Activated CD8-positive, alpha-beta memory T cell treated with anti-CD3 and anti-CD28 coated beads for 36 hours (primary cell): ENCODE data around the gene PHETA1. TPM values are rescaled to one million over a fixed set of nuclear protein-coding genes. Genes with fewer than 3 reads are reported as not detected.

Experiments
- CTCF ChIA-PET: fragments of 350-600 bp; sonication (Branson Sonifier 250); formaldehyde crosslinking; loops from one replicate; lab custom pipeline; 2021; ENCODE audit warnings: antibody characterized with exemption; lab: Charles Lee
- POLR2A ChIA-PET: fragments of 350-600 bp; sonication (Branson Sonifier 250); formaldehyde crosslinking; loops from one replicate; lab custom pipeline; 2021; ENCODE audit warnings: antibody characterized with exemption; lab: Charles Lee
- total RNA-seq, 2 experiments: library from RNA; stranded (reverse); gene quantifications; one replicate each; pipeline ENCODE4 v1.2.3, GENCODE V29; 2021

The PHETA1 gene, protein sequence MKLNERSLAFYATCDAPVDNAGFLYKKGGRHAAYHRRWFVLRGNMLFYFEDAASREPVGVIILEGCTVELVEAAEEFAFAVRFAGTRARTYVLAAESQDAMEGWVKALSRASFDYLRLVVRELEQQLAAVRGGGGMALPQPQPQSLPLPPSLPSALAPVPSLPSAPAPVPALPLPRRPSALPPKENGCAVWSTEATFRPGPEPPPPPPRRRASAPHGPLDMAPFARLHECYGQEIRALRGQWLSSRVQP
- 1 to 10 TPM; 2.6 to 4.2 TPM for total RNA-seq

- ChIA-PET POLR2A (no interaction called here), CTCF (interaction anchor here (1.0 to 1.7 kb wide), 3 partner anchors 14 to 56 kb away, joined by 3 to 15 read pairs (median 4); no protein-coding TSS in a partner anchor)
These were observed at the start of gene PHETA1 for GRCh38 chr12:111368788-111369495. Gene PHETA1 (minus strand): TSS chr12:111369095. CDS start chr12:111363427, 5,668 bp downstream.

- POLR2A ChIA-PET, result no interaction called here
- CTCF ChIA-PET, result no interaction called here
These were observed 49.6 kb upstream of the PHETA1 start for GRCh38 chr12:111418594-111418880.

DNA sequence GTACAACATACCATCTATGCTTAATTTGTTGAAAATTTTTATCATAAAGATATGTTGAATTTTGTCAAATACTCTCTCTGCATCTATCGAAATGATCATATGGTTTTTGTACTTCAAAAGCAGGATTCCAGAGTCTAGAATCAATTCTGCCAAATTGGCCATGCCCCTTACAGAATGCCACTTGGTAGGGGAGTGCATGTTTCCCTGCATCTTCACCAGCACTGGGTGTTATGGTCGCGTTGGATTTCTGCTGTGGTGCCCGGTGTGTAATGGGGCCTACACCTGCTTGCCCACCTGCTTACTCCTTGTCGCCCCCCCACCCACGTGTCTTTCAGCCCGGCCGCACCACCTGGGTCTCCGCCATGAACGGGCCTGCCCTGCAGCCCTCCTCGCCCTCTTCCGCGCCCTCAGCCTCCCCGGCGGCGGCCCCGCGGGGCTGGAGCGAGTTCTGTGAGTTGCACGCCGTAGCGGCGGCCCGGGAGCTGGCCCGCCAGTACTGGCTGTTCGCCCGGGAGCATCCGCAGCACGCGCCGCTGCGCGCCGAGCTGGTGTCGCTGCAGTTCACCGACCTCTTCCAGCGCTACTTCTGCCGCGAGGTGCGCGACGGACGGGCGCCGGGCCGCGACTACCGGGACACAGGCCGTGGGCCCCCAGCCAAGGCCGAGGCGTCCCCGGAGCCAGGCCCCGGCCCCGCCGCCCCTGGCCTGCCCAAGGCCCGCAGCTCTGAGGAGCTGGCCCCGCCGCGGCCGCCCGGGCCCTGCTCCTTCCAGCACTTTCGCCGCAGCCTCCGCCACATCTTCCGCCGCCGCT is 49.1 kb upstream of the PHETA1 start:
- ChIA-PET POLR2A (no interaction called here), CTCF (no interaction called here)

DNA sequence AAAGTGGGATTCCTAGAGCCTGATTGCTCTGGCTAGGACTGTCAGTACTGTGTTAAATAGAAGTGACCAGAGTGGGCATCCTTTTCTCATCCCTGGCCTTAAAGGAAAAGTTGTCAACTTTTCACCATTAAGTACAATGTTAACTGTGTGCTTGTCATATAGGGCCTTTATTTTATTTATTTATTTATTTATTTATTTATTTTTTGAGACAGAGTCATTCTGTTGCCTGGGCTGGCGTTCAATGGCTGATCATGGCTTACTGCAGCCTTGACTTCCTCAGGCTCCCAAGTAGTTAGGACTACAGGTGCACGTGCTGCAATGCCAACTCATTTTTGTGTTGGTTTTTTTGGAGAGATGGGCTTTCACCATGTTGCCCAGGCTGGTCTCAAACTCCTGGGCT is 48.4 kb upstream of the PHETA1 start:
- POLR2A ChIA-PET, result no interaction called here
- CTCF ChIA-PET, result no interaction called here

- ChIA-PET CTCF (interaction anchor here (6.9 kb wide), 1 partner anchor 17 kb away, joined by 38 read pairs; no protein-coding TSS in a partner anchor), POLR2A (interaction anchor here (0.6 kb wide), 1 partner anchor 17 kb away, joined by 3 read pairs; no protein-coding TSS in a partner anchor)
These were observed 45.9 kb upstream of the PHETA1 start for GRCh38 chr12:111414711-111415252.

- ChIA-PET POLR2A (interaction anchor here (0.6 kb wide), 1 partner anchor 402 kb away, joined by 4 read pairs; no protein-coding TSS in a partner anchor), CTCF (interaction anchor here (4.5 to 6.9 kb wide), 2 partner anchors 16 to 38 kb away, joined by 25 to 38 read pairs; no protein-coding TSS in a partner anchor)
These were observed 44.7 kb upstream of the PHETA1 start for GRCh38 chr12:111413442-111414086.

DNA sequence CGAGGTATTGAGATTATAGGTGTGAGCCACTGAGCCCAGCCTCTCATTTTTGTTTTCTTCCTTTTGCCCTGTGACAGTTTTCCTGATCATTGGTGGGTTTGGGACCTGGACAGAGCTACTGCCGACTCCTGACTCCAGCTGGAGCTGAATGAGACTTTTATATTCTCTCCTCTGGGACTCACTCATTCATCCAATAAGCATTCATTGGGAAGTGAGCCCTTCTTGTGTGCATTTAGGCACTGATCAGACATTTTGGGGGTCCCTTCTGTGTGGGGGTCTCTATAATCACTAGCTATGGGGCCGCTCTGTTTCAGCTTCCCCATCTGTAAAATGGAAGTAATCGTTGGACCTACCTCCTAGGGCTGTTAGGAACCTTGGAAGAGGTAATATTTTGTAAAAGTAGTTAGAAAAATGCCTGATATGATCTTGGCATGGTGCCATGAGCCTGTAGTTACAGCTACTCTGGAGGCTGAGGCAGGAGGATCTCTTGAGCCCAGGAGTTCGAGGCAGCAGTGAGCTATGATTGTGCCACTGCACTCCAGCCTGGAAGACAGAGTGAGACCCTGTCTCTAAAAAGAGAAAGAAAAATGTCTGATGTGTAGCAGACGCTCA is 44.0 kb upstream of the PHETA1 start:
- ChIA-PET POLR2A (no interaction called here), CTCF (interaction anchor here (3.5 to 6.9 kb wide), 3 partner anchors 16 to 38 kb away, joined by 11 to 38 read pairs (median 25); no protein-coding TSS in a partner anchor)

GRCh38 chr12:111412007-111412829 is 43.3 kb upstream of the PHETA1 start:
- CTCF ChIA-PET, result interaction anchor here (0.7 to 6.9 kb wide), 5 partner anchors 9 to 39 kb away, joined by 3 to 38 read pairs (median 11); no protein-coding TSS in a partner anchor
- POLR2A ChIA-PET, result interaction anchor here (0.6 kb wide), 1 partner anchor 1034 kb away, joined by 4 read pairs; no protein-coding TSS in a partner anchor

GRCh38 chr12:111411185-111411764 is 42.4 kb upstream of the PHETA1 start:
- POLR2A ChIA-PET, result interaction anchor here (0.7 kb wide), 1 partner anchor 9 kb away, joined by 6 read pairs; no protein-coding TSS in a partner anchor

GRCh38 chr12:111410431-111411184 is 41.7 kb upstream of the PHETA1 start:
- CTCF ChIA-PET, result interaction anchor here (0.7 to 6.9 kb wide), 5 partner anchors 13 to 407 kb away, joined by 4 to 38 read pairs (median 11); no protein-coding TSS in a partner anchor
- POLR2A ChIA-PET, result interaction anchor here (0.7 kb wide), 1 partner anchor 9 kb away, joined by 6 read pairs; no protein-coding TSS in a partner anchor

More at GRCh38 chr12:111411185-111411764, 42.4 kb upstream of the PHETA1 start:
- CTCF ChIA-PET, result interaction anchor here (0.7 to 6.9 kb wide), 5 partner anchors 14 to 408 kb away, joined by 4 to 38 read pairs (median 11); no protein-coding TSS in a partner anchor

GRCh38 chr12:111409780-111410430 is 41.0 kb upstream of the PHETA1 start:
- POLR2A ChIA-PET, result interaction anchor here (1.0 kb wide), 1 partner anchor 17 kb away, joined by 3 read pairs; no protein-coding TSS in a partner anchor
- CTCF ChIA-PET, result interaction anchor here (2.5 to 6.9 kb wide), 4 partner anchors 13 to 41 kb away, joined by 9 to 38 read pairs (median 18); no protein-coding TSS in a partner anchor

- POLR2A ChIA-PET, result interaction anchor here (1.0 kb wide), 1 partner anchor 17 kb away, joined by 3 read pairs; no protein-coding TSS in a partner anchor
- CTCF ChIA-PET, result interaction anchor here (1.1 to 6.9 kb wide), 4 partner anchors 12 to 35 kb away, joined by 3 to 38 read pairs (median 10); no protein-coding TSS in a partner anchor
These were observed 40.5 kb upstream of the PHETA1 start for GRCh38 chr12:111409403-111409779.

DNA sequence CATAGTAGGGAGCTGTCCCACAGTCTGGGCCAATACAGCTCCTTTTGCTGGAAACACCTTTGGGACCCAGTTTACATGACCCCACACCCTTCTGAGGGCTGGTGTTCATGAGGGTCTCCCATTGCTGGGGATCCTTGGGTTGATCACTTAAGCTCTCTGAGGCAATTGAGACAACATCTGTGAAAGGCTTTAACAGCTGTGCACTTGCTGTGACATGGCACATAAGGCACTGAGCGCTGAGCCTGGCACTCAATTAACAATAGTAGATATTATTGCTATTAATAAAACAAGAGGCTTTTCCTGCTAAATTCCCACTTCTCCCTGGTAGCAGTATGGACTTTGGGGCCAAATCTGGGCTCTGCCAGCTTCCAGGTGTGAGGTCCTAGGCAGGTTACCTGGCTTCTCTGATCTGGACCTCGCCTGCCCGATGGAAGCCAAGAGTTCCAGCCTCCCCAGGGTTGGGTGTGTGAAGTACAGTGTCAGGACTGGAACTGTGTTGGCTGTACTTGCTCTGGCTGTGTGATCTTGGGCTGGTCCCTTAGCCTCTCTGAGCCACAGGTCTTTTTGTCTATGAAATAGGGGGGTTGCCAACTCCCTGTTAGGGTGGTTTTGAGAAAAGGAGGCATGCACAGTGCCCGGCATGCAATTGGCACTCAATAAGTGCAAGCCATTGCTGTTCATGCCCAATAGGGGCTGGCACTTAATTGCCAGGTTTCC is 39.9 kb upstream of the PHETA1 start:
- POLR2A ChIA-PET, result interaction anchor here (1.0 kb wide), 1 partner anchor 18 kb away, joined by 3 read pairs; no protein-coding TSS in a partner anchor
- CTCF ChIA-PET, result interaction anchor here (1.1 to 6.9 kb wide), 4 partner anchors 12 to 43 kb away, joined by 3 to 38 read pairs (median 9); no protein-coding TSS in a partner anchor

DNA sequence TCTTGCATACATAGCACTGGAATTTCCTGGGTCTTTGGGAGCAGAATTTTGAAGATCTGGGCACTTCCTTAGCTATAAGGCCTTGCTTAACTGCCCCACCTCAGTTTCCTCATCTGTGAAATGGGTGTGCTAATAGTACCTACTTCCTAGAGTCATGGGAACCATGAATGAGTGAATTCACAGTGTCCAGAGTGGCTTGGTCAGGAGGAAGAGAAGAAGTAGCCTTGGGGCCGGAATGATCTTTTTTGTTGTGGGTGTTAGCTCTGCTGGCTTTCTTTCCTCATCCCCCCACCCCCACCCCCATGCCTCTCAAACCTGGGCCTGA is 39.2 kb upstream of the PHETA1 start:
- POLR2A ChIA-PET, result no interaction called here
- CTCF ChIA-PET, result interaction anchor here (1.0 to 6.9 kb wide), 4 partner anchors 11 to 44 kb away, joined by 3 to 38 read pairs (median 9); no protein-coding TSS in a partner anchor
